NCI-H1105 treated with DMSO at 0.1 percent for 48 hours (cell line): ENCODE data around the gene EXOSC7.
"Not testable (repeated sequence)": the region's sequence is repeated elsewhere in the genome, so short reads cannot be mapped to it uniquely, and the experiment has no call there.

Source experiments
- DNase-seq: peaks from one replicate; lab custom pipeline; 2025; lab: John Stamatoyannopoulos, UW

EXOSC7 gene

GRCh38 chr3:45024542-45025255 lies 48.7 kb downstream of the EXOSC7 start:
- DNase-seq = no peak

- no peak for DNase-seq
Measured at GRCh38 chr3:45026038-45026437, 50.0 kb downstream of the EXOSC7 start, which contains the start of gene CLEC3B. Gene CLEC3B, plus strand, starts transcription at chr3:45026303. Its CDS starts 60 bp downstream, at chr3:45026363.

GRCh38 chr3:45026957-45027356 lies 50.9 kb downstream of the EXOSC7 start:
- DNase-seq = no peak

- DNase-seq = no peak
Measured at GRCh38 chr3:45027441-45027840, 51.4 kb downstream of the EXOSC7 start.

GRCh38 chr3:45029216-45029615 lies 53.2 kb downstream of the EXOSC7 start:
- no peak for DNase-seq

GRCh38 chr3:45029661-45030060 lies 53.6 kb downstream of the EXOSC7 start:
- no peak for DNase-seq

GRCh38 chr3:45031531-45031930 lies 55.5 kb downstream of the EXOSC7 start:
- DNase-seq = no peak

GRCh38 chr3:45032113-45032512 lies 56.1 kb downstream of the EXOSC7 start:
- no peak for DNase-seq

- DNase-seq = no peak
Measured at GRCh38 chr3:45033791-45034190, 57.7 kb downstream of the EXOSC7 start.

GRCh38 chr3:45034612-45035252 lies 58.7 kb downstream of the EXOSC7 start:
- no peak for DNase-seq

- no peak for DNase-seq
Measured at GRCh38 chr3:45035441-45036301, 59.6 kb downstream of the EXOSC7 start.

- DNase-seq = peak; percentile 73
Measured at GRCh38 chr3:45037720-45038455, 61.8 kb downstream of the EXOSC7 start.

- DNase-seq = no peak
Measured at GRCh38 chr3:45041666-45042065, 65.6 kb downstream of the EXOSC7 start.

GRCh38 chr3:45042162-45042561 lies 66.1 kb downstream of the EXOSC7 start:
- no peak for DNase-seq

GRCh38 chr3:45043728-45044299 lies 67.8 kb downstream of the EXOSC7 start:
- no peak for DNase-seq

- DNase-seq = no peak
Measured at GRCh38 chr3:45048244-45048643, 72.2 kb downstream of the EXOSC7 start.

GRCh38 chr3:45049807-45050206 lies 73.8 kb downstream of the EXOSC7 start:
- no peak for DNase-seq

GRCh38 chr3:45051685-45052084 lies 75.6 kb downstream of the EXOSC7 start:
- no peak for DNase-seq

- not testable (repeated sequence) for DNase-seq
Measured at GRCh38 chr3:45053805-45054195, 77.8 kb downstream of the EXOSC7 start.

- no peak for DNase-seq
Measured at GRCh38 chr3:45054196-45054857, 78.3 kb downstream of the EXOSC7 start.

GRCh38 chr3:45055032-45055410 lies 79.0 kb downstream of the EXOSC7 start:
- DNase-seq = no peak
